HG03354 (cell line): ENCODE measurements around the gene TMEM219.
"Not testable (repeated sequence)": the region's sequence is repeated elsewhere in the genome, so short reads cannot be mapped to it uniquely, and the experiment has no call there.

Experiments used
- ATAC-seq: cut with Tn5 transposase; IDR thresholded peaks from one replicate; pipeline ENCODE4 v1.9.1; 2021; ENCODE audit warnings: mild to moderate bottlenecking; ENCODE audit not compliant: unreplicated experiment, poor library complexity, severe bottlenecking

TMEM219 gene

DNA sequence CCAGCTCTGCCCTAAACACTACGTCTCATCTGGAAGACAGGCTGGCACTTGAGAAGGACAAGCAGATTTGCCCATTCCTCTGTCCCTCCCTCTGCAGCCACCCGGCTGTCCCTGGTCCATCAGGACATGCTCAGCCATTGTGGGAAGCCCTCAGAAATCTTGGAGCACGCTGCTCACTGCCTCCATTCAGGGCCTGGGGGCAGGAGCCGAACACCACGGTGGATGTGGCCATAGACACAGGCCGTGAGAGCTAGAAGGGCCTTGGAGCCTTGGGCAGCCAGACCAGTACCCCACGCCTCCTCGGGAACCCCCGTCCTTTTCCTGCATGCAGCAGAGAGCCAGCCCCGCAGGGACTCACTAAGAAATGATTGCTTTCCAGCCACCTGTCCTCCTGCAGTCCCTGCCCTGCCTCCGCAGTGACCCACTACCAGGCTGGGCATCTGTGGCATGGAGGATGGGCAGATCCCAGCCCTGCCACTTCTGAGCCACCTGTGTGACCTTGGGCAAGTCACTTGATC, 45.6 kb downstream of the TMEM219 start:
- ATAC-seq: no peak

DNA sequence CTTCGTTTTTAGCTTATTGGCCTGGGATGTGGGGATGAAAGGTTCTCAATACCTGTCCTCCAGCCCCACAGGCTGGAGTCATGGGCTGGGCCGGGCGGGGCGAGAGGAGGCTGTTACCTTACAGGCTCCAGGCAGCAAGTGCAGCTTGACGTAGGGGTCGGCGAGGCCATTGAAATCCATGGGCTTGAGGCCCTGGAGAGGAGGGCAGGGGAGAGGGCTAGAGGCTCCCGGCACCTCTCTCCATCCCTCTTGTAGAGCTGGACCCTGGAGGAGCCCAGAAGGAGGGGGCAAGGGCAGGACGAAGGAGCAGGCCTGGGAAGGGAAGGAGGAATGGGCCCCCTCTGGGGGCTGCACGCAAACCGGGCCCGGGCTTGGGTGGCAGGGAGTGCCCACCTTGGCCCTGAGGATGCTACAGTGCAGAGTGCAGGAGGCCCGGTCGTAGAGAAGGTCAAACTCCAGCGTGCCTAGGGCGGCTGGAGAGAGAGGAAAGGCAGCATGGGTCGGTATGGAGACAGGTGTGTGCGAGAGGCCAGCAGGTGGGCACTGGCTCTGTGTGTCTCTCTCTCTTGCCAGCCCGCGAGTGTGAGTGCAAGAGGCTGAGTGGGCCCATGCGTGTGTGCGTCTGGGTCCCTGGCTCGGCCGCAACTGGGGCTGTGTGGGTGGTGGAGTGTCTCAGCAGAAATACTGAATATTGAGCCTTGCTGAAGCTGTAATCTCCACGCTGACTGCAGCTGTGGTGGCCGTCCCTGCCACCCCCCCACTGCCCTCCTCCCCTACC, 47.4 kb downstream of the TMEM219 start:
- ATAC-seq: no peak

DNA sequence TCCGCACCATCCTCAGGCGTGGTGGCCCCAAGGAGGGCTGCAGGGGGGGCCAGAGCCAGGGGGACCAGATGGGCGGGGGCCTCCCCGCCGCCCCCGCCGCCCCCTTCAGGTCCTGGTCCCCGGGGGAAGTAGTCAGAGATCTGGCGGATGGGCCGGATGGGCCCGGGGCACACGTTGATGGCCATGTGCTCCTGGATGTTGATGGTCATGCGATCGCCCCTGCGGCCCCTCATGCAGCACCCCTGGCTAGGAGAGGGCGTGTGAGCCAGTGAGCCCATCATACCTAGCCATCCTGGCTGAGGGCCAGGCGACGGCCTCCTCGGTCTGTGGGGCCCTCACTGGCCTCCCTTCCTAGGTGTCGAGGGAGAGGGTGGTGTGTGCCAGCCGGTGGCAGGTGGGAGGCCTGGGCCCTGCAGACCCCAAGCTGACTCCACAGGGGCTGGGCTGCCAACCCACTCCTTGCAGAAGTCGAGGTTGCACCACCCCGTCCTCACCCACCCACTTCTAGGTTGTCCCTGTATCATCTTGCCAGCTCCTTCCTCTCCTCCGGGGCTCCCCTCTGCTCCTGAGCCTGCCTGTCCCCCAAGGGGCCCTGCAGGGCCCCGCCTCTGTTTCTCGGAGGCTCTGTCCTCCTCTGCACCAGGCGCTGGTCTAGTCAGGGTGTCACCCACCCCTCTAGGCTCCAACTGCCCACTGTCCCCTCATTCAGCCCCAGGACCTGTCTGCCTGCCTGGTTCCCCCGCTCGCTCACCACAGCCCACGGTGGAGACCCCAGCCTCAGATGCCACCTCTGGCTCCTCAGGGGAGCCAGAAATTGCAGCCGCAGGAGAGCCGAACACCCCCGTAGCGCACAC, 48.3 kb downstream of the TMEM219 start:
- no peak for ATAC-seq

DNA sequence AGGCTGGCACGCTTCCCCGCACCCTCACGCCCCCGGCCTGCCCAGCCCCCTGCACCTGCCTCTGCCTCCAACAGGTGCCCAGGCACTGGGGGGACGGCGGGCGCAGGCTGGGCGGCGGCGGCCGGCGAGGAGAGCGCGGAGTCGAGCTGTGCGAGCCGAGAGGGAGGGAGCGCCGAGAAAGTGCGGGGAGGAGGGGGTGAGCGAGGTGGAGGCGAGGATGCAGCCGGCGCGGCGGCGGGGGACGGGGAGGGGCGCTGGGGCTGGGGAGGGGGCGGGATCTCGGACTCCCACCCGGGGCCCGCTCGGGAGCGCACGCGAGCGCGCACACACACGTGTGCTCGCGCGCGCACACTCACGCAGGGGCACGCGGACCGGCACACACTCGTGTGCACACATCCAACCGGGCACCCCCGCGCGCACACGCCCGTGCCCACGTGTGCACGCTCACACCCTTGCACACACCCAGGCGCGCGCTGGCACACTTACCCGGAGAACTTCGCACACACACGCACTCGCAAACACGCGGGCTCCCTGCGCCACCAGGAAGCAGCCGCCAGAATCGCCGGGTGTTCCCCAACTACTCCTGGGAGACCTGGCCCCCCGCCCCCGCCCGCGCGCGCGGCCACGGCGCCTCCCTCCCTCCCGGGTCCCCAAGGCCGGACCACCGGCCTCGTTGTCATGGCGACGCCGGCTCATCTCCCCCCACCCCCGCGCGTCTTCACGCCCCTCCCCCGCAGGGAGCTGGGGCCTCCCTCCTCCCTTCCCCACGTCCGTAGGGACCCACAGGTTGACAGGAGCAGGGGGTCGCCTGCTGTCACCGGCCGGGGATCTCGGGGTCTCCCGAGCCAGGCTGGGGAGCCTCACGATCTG, 49.2 kb downstream of the TMEM219 start, which contains the start of gene DOC2A:
TSS of gene DOC2A (minus strand) at position 184 of the 870 bp plus-strand sequence. CDS start 805 bp downstream, outside the sequence.
- ATAC-seq: no peak

DNA sequence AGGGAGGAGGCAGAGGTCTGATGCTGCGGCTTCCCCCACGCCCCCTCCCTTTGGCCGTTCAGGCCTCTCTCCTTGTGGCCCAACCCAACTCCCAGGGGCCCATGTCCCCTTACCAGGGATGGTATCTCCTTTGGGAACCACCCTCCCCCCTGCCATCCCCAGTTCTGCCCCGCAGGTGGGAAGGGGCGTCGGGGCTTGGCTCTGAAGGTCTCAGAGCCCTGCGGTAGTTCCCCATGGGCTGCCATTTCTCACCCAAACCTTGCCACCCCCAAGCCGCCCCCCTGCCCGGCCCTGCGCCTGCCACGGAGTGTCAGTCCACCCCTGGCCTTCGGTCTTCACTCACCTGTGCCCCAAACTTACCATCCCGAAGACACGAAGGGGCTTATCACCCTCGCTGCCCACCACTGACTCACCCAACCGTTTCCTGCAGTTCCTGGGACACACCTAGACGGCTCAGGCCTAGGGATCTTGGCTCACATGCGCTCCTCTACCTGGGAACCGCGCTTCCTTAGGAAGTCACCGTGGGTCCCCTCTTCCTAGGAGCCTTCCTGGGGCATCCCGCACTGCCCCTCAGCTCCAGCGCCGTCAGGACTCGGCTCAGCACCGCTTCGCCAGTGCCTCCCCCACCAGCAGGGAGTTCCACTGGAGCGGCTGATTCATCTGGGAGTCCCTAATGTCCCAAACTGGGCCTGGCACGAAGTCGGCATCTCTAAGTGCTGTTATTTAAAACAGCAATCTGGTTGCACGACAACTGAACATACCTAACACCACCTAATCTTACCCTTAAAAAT, 50.0 kb downstream of the TMEM219 start:
- ATAC-seq: no peak

DNA sequence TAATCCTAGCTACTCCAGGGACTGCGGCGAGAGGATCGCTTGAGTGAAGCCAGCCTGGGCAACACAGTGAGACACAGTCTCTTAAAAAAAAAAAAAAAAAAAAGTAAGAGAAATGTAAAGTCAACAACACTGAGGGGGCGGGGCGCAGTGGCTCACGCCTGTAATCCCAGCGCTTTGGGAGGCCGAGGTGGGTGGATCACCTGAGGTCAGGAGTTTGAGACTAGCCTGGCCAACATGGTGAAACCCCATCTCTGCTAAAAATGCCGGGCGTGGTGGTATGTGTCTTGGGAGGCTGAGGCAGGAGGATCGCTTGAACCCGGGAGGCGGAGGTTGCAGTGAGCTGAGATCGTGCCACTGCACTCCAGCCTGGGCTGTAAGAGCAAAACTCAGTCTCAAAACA, 50.7 kb downstream of the TMEM219 start:
- not testable (repeated sequence) for ATAC-seq

DNA sequence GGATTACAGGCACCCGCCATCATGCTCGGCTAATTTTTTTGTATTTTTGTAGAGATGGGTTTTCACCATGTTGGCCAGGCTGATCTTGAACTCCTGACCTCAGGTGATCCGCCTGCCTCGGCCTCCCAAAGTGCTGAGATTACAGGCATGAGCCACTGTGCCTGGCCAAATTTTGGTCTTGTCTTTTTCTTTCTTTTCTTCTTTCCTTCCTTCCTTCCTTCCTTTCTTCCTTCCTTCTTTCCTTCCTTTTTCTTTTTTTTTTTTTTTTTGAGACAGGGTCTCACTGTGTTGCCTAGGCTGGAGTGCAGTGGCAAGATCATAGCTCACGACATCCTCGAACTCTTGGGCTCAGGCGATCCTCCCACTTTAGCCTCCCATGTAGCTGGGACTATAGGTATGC, 53.6 kb downstream of the TMEM219 start:
- not testable (repeated sequence) for ATAC-seq

DNA sequence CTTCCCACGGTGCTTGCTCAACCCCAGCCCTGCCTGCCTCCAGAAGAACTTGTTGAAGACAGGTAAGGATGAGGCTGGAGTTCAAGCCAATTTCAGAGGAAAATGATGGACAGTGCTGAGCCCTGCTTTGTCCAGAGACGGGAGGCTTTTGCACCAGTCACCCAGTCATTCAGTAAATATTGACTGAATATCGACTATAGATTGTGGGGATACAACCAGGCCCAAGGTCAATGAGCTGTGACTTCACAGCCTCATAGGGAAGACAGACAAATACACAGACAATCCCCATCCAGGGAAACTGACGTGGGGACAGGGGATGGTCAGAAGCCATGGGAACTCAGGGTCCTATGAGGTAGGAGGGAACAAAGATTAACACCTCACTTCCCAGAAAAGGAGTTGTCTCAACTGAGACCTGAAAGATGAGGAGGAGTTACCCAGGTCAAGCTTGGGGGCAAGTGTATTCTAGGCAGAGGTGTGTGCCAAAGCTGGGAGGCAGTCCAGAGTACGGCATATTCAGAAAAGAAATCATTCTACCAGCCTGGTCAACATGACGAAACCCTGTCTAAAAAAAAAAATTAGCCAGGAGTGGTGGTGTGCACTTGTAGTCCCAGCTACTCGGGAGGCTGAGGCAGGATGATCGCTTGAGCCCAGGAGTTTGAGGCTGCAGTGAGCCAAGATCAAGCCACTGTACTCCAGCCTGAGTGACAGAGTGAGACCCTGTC, 54.8 kb downstream of the TMEM219 start:
- no peak for ATAC-seq

DNA sequence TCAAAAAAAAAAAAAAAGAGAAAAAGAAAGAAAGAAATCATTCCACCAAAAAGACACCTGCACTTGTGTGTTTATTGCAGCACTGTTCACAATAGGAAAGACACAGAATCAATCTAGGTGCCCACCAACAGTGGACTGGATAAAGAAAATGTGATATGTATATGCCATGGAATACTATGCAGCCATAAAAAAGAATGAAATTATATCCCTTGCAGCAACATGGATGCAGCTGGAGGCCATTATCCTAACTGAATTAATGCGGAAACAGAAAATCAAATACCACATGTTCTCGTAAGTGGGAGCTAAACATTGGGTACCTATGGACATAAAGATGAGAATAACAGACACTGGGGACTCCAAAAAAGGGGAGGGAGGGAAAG, 55.4 kb downstream of the TMEM219 start:
- no peak for ATAC-seq

DNA sequence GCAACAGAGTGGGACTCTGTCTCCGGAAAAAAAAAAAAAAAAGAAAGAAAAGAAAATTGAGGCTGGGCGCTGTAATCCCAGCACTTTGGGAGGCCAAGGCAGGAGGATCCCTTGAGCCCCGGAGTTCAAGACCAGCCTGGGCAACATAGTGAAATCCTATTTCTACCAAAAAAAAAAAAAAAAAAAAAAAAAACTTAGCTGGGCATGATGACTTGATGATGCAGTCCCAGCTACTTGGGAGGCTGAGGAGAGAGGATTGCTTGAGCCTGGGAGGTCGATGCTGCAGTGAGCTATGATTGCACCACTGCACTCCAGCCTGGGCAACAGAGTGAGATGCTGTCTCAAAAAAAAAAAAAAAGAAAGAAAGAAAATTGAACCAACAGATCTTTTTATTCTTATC, 56.1 kb downstream of the TMEM219 start:
- not testable (repeated sequence) for ATAC-seq

DNA sequence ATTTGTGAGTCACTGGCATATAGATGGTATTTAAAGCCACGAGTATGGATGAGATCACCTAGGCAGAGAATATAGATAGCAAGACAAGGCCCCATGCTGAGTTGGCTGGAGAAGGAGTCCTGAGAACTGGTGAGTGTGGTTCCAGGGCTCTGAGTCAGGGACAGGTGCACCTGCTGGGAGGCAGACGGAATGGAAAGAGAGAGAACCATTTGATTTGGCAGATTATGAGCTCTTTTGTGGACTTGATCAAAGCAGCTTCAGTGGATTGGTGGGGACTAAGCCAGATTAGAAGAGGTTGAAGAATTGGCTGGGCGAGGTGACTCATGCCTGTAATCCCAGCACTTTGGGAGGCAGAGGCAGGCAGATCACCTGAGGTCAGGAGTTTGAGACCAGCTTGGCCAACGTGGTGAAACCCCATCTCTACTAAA, 56.9 kb downstream of the TMEM219 start:
- ATAC-seq: no peak
